GM12801 (cell line): ENCODE data around the gene DPYSL3.

ENCODE experiments used
- CTCF ChIP-seq: IDR thresholded peaks from one replicate; pipeline ENCODE4 v1.5.1; 2011; ENCODE audit warnings: control low read depth; ENCODE audit not compliant: insufficient read length; ENCODE audit errors: extremely low read depth

DPYSL3 gene

GRCh38 chr5:147371290-147371689 lies 138.6 kb downstream of the DPYSL3 start:
- no peak for TF ChIP-seq CTCF

GRCh38 chr5:147369742-147370374 lies 140.0 kb downstream of the DPYSL3 start:
- no peak for TF ChIP-seq CTCF

- no peak for TF ChIP-seq CTCF
These were observed 148.3 kb downstream of the DPYSL3 start for GRCh38 chr5:147361441-147362175.

GRCh38 chr5:147360816-147361215 lies 149.1 kb downstream of the DPYSL3 start:
- TF ChIP-seq CTCF: no peak

GRCh38 chr5:147359581-147359980 lies 150.3 kb downstream of the DPYSL3 start:
- TF ChIP-seq CTCF: no peak

- TF ChIP-seq CTCF: no peak
These were observed 150.8 kb downstream of the DPYSL3 start for GRCh38 chr5:147359101-147359500.

GRCh38 chr5:147349241-147349640 lies 160.6 kb downstream of the DPYSL3 start:
- TF ChIP-seq CTCF: no peak
